Inferior parietal cortex (tissue), 1 donor: ENCODE results near the gene CYTIP.
A peak's percentile ranks its signal among the peaks of the same experiment; 100 is the strongest.

Experiments
- DNase-seq: peaks from one replicate; pipeline ENCODE4 v3.0.0-alpha.2; 2016; ENCODE audit errors: extremely low spot score

The CYTIP gene

DNA sequence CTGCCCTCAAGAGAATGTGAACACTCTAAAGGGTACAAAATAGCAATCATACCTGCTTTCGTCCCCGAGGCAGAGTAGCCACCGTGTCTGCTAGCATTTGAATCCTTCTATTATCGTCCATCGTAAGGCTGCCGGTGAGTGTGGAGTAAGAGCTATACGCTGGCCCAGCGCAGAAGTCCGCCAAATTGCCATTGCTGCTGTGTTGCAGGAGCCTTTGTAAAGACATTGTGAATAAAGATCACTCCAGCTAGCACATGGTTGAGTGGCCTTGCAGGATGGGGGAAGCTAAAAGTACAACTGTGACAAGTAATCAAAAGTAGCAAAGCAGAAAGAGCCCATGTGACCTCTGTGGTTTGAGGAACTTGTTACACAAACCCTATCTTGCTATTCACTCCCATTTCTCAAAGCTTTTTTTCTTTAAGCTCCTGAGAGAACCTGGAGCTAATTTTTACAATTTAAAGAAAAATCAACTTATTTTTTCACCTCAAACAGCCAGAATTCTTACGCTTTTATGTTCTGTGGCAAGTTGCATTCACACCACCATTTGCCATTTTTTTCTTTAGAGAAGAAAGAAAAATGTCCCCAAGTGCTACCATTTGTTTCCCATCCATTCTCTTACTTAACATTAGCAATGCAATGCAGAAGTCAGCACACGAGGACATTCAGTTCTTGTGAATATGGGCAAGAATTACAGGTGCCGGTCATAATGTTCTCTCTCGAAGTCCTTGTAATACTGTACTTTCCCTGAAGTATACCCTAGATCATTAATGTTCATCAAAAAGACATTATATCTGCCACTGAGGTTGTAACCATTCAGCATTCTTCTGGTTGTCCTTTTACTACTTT is at the start of gene CYTIP:
Gene CYTIP (minus strand): TSS at position 295 of the 846 bp plus-strand sequence. CDS start 69 bp downstream, at position 226.
- DNase-seq = no peak

DNA sequence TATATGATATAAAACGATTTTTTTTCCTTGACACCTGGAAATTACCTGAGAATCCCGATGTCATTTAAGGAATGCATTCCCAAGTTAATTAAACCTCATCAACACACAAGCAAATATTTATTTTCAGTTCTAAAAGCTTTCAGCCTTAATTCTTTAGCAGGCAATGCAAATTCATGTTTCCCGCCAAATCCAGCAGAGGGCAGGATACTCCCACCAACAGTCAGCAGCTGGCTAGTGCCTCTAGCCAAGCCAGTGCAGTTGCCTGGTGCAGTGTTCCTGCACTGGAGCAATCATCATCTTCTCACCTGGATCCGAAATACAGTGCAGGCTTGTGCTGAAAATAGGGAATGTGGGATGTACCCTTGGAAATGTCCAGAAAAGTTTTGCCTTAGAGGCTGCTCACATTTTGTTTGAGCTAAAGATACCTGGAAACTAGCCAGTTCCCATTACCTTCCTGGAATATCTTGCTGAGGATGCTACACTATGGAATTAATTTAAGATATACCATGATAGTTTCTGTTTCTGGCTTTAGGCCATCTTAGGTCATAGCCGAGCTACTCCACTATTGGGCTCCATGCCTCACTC is 48.4 kb upstream of the CYTIP start:
- peak; percentile 85 for DNase-seq

DNA sequence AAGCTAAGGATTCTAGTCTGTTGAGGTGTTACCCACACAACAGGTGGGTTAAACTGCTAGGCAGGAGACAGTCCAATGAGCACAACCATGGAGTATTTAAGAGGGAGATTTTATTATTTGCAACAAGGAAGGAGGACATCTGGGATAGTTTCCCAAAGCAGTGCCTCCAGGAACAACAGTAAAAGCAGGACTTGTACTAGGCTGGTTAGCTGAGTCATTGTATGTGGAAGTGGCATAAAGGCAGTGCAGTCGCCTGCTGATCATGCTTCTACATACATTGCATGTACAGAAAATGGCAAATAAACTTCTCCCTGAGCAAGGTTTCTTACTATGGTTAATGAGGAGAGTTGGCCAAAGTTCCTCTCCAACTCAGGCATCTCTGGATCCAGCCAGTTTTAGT is 46.1 kb upstream of the CYTIP start:
- DNase-seq = no peak

DNA sequence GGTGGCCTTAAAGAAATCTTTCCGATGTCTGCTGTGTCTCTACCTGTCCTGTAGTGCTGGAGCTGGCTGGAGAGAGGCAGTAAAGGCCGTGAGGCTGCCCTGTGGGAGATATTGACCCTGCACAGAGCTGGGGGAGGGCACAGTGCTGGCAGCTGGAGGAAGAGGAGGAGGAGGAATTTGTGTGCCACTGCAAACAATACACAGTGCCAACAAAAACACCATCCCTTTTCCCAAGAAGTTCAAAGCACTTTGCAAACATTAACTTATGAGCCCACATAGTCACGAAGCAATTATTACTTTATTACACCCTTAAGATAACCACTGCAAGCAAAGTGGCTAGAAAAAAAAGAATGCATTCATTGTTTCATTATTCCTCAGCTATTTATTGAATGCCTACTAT is 45.0 kb upstream of the CYTIP start:
- DNase-seq = no peak

DNA sequence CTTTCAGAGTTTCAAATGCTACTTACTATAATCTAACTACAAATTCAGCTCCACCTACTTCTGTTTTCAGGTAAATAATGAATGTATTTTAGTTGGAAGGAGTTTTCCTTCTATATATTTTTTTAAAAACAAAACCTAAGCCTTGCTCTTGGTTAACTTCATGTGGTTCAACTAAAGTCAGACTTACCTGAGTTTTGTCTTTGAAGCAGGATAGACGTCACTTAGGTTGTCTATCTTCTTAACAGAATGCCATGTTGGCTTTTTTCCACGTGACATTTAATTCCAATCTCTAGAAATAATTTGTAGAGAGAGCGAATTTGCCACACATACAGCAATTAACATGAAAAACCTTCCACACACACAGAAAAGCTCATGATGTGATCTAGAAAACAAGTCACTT is 43.9 kb upstream of the CYTIP start:
- no peak for DNase-seq

DNA sequence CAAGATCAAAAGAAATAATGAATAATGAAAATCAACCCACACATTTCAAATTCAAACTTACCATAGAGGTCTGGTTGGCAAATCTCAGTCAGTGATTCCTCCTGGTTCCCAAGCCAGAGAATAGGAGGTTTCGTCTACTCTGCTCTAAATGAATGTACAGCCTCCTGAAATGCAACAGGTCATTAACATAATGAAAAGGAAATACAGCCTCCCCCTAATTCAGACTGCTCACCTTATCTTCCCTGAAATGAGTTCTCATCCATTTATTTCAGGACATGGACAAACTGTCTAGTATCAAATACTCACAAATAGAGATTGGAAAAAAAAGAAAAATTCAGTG is 43.4 kb upstream of the CYTIP start:
- no peak for DNase-seq

DNA sequence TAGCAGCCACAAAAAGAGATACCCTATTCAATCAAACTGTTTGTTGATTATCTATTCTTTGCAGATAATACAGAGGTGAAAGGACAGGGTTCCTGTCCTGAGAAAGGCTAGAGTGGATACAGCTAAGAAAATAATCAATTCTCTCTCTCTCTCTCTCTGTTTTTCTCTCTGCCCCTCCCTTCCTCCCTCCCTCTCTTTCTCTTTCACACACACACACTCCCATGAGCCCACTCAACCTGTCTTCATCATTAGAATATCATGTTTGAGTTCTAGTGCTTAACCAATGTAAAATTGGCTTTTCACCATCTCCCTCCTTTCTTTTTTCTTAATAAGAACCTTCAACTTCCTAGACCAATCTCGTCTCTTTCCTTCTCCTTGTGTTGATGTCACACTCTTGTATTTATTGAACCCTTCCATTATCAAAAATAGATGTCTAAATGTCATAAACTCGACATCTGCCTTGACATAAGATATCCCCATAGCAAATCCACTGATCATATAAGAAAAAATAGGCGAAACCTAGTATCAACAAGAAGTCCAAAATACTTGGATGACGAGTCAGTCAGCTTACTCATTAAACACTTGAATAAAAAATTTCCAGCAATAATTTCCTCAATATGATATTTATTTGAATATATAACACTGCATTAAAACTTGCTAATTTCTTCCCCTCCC is 42.8 kb upstream of the CYTIP start:
- DNase-seq = no peak

DNA sequence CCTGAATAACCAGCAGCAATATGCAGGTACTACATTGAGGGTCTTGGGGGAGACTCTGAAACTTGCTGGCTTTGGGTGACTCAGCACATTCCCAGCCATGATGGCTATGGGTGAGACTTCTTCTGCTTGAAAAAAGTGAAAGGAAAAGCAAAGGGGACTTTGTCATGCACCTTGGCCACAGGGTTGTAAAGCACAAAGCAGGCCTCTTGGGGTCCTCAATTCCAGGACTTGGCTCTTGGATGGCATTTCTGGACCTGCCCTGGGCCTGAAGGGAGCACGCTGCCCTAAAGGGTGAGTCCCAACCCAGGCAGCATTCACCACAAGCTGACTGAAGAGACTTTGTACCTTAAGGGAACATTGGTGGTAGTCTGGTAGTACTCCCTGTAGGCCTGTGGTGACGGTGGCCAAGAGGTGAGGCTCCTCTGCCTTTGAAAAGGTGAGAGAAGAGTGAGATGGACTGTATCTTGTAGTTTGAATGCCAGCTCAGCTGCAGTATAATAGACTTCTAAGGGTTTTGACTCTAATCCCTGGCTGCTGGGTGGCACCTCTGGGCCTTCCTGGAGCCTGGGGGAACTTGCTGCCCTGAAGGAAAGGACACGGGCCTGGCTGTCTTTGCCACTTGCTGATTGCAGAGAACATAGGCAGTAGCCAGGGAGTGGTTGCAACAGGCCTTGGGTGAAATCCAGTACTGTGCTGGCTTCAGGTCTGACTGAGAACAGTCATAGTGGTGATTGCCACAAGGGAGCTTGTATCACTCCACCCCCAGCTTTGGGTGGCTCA is 36.5 kb upstream of the CYTIP start:
- DNase-seq = peak; percentile 32

DNA sequence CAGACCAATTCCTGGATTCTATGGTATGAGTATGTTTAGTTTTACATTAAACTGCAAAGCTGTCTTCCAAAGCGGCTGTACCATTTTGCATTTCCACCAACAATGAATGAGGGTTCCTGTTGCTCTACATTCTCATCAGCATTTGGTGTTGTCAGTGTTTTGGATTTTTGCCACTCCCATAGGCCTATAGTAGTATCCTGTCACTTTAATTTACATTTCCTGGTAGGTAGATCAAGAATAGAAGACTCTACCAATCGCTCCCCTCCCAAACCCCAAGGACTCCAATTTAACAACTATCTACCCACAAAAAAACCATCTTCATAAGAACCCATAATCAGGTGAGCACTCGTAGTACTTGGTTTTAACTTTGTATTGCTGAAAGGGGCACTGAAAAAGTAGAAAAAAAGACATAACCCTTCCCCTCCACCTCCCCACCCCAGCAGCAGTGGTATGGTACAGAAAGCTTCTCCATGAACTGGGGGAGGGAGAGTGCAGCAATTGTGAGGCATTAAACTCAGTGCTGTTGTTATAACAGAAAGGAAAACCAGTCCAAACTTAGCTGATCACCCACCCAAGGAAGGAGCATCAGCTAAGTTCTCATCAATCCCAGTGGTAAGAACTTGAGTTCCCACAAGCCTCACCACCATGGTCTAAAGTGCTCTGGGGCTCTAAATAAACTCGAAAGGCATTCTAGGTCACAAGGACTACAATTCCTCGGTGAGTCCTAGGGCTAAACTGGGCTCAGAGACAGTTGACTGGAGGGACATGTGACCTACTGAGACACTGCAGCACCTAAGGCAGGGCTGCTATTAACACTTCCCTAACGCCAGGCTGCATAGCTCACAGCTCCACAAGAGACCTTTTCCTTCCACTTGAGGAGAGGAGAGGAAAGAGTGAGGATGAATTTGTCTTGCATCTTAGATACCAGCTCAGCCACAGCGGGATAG is 35.5 kb upstream of the CYTIP start:
- no peak for DNase-seq

DNA sequence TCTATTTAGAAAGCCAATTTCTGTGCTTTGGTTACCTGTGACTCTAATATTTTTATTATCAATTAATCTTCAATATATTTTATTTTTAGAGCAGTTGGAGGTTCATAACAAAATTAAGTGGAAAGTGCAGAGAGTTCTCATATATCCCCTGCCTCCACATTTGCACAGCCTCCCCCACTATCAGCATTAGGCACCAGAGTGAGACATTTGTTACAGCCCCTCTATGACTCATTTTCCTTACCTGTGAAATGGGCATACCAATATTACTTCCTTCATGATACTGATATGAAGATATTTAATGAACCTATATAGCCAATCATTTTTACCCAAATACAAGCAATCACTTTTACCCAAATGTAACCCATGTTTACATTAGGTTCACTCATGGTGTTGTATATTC is 34.0 kb upstream of the CYTIP start:
- no peak for DNase-seq

DNA sequence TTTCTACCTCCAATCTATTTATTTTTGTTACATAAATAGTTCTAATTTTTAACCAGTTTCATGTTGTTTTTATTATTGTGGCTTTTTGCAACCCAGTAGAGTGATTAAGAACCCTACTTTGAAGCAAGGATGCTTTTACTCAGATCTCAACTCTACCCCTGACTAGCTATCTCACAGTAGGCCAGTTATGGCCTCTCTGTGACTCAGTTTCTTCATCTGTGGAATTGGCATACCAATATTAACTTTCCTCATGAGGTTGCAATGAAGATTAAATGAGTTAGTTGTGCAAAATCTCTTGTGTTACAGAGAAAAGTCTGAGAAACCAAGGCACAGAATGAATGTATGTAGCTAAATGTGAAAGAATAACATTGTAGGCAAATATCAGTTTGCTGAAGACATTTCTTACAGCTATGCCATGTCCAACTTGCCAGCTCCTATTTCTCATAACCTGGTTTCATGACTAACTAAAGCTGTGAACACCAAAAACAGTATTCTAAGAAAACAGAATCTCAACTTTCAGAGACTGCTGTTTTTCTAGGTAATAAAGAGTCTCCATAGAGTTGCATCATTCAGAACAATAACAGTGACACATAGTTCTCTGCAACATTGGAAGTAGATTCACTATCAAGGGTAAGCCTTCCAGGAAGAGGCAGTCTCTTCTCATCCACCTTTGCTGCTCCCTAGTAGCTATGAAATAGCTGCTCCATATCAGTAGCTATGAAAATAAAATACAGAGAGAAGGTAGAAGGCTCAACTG is 33.2 kb upstream of the CYTIP start:
- DNase-seq = peak; percentile 32

DNA sequence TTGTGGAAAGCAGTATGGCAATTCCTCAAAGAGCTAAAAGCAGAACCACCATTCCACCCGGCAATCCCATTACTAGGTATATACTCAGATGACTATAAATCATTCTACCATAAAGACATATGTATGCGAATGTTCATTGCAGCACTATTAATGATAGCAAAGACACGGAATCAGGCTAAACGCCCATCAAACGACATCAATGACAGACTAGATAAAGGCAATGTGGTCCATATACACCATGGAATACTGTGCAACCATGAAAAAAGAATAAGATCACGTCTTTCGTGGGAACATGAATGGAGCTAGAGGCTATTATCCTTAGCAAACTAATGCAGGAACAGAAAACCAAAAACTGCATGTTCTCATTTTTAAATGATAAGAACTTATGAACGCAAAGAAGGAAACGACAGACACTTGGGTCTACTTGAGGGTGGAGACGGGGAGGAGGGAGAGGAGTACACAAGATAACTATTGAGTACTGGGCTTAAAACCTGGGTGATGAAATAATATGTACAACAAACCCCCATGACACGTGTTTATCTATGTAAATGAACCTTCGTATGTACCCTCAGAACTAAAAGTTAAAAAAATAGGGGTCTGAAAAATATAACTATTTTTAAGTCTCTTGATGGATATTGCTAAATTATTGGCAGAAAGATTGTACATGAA is 32.0 kb upstream of the CYTIP start:
- DNase-seq = no peak

DNA sequence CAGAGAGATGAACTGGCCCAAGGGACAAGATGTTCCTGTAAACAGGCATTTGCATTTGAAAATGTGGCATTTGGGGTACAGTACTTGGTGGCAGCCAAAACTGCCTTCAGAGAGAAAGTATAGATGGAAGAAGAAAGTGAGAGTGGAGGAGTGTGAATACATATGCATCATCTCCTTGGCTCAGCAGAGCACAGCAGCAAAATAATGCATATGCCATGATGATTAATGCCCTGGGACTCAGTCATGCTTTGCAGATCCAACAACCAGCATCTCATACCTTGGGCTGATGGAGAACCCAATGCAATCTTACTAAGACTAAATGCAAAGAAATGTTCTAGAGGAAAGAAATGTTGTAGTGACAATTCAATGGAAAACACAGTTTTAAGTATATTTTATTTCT is 29.7 kb upstream of the CYTIP start:
- DNase-seq = peak; percentile 25

DNA sequence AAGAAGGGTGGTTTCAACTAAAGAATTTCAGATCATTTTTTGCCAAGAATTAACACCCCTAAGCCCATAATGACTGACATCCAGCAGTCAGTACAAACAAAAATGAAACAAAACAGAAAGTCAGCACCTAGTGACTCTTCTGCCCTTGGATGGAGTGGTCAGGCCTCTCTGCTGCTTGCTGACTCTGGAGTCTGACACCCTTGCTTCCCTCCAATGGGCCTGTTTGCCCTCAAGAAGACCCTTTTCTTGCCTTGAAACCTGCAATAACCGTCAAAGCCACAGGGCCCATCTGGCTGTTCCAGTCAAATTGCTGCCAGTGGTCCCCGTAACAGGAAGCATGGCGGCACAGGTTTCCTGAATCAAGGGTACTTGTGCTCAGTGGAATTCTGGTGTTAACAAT is 27.2 kb upstream of the CYTIP start:
- no peak for DNase-seq

DNA sequence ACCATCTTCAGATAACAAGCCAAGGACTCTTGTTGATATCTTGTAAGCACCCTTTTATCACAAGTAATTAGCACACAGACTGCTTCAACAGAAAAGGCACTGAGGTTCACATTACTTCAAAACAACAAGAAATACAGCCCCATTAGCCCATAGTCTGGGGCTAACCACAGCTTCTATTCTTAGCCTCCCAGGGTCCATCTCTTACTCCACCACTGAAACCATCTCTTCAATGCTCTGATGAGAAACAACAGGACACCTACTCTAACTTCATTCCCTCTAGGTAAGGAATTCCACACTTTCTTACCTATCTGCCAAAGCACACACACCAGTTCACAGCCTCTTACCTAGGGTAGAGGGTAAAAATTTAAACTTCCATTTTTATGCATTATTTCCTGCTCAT is 26.4 kb upstream of the CYTIP start:
- DNase-seq = no peak

DNA sequence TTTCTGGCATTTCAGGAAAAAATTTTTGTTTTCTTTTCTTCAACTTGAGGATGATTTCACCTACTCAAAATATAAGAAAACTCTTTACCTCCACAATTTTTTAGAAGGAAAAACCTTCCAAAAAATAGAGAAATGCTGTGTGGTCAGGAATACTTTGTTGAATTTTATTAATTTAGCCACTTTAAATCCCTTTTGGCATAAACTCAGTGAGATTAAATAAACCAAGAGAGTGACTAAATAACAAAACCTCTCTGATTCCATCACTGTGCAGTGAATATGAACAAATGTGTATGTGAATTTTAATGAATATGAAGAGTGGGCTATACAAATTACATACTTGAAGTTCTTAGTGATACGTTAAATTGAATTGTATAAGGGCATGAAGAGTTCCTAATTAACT is 25.8 kb upstream of the CYTIP start:
- no peak for DNase-seq

DNA sequence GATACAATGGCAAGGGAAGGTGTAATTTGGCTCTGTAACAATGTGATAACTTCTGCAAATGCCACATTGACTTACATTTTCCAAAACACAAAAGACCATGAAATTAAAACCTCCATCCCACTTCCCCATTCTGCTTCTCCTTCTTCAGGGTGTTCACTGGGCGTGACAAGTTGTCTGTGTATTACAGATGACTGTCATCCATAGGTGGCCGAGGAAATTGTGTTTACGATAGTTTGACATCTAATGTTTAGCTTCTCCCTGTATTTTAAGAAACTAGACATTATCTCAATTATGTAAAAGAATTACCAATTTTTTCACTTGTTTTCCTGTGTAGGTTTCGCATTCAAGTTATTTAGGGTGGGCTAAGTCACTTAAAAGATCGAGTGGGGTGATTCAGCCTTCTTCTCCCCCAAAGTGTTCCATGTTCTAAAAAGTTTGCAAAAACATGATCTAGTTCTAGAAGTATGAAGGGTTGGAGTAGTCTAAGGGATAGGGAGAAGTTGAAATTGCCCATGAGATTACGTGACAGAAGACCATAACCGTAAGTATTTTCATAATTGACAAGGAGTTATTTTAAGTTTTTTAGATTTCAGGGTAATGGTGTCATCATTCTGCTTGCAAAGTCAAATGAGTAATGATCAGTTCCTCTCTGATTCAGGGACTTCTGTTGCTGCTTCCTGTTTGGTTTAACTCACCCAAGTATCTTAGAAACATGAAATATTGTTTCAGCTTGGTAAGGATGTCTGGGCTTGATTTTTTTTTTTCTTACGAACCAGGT is 25.2 kb upstream of the CYTIP start:
- DNase-seq = no peak

DNA sequence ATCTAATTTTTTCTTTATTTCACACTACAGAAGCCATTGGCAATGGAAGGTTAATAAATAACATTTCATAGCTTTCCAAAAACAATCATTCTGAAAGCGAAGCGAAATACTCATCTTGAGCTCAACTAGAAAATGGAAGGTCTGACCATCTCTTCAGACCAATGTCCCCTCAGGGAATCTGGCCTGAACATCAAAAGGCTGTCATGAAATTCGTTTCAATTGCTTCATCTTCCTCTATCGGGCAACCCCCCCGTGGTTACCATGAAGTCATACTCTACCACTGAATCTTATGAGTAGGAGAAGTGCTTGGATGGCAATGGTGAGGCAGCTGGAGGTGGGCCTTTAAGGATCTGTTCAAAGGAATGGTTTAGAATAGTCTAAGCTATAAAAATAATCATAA is 22.9 kb upstream of the CYTIP start:
- DNase-seq = no peak

DNA sequence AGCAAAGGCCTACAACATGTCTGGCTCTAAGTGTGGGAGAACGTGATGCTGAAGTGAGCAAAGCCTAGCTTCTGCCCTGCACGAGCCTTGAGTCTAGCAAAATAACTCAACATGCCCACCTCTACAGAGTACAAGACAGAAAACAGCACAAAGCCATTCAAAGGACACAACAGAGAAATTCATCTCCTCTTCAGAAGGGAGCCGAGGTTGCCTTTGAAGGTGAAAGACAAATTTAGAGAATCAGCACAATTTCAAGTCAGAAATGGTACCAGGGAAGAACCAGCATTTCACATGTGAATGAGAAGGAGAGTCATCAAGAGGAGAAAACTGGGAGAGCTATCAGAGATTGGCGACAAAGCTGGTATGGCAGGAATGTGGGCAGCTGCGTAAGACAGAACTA is 21.7 kb upstream of the CYTIP start:
- DNase-seq = no peak
